Measurements from ENCODE around the gene ALPK1. TPM values are rescaled to one million over a fixed set of nuclear protein-coding genes. Genes with fewer than 3 reads are reported as not detected.
"Not testable (repeated sequence)": the region's sequence is repeated elsewhere in the genome, so short reads cannot be mapped to it uniquely, and the experiment has no call there.

ALPK1 gene
- total and polyA plus RNA-seq, 2 donors (not counting 1 experiment from before 2014, with no cell fraction given) = 5.5 to 27.2 TPM

- no peaks in the 10 kb centered on the region for H3K4me1 Mint-ChIP-seq
- intact Hi-C loops (cut with micrococcal nuclease) = no loop called here
Observed at GRCh38 chr4:112473985-112474384, 176.8 kb downstream of the ALPK1 start.

GRCh38 chr4:112485930-112486329 lies 188.8 kb downstream of the ALPK1 start:
- Mint-ChIP-seq H3K4me3 (no peak overlapping the region), H3K4me1 (no peaks in the 10 kb centered on the region), H3K9me3 (ENCODE audit: insufficient read depth) (peaks cover 10% of the 10 kb centered on the region), H3K27ac (no peak overlapping the region), H3K27me3 (peaks cover 17% of the 10 kb centered on the region)
- ChIA-PET CTCF (no interaction called here), POLR2A (no interaction called here)
- no peak overlapping the region for H3K27ac ChIP-seq (ENCODE audit: low read length in 2 of 2)
- TF ChIP-seq EZH2 (IDR thresholded peaks at IDR 0.05; ENCODE audit: borderline replicate concordance, insufficient read depth, low read depth, low read length, poor library complexity, severe bottlenecking) = no peak
- TF ChIP-seq, protein P1, sequence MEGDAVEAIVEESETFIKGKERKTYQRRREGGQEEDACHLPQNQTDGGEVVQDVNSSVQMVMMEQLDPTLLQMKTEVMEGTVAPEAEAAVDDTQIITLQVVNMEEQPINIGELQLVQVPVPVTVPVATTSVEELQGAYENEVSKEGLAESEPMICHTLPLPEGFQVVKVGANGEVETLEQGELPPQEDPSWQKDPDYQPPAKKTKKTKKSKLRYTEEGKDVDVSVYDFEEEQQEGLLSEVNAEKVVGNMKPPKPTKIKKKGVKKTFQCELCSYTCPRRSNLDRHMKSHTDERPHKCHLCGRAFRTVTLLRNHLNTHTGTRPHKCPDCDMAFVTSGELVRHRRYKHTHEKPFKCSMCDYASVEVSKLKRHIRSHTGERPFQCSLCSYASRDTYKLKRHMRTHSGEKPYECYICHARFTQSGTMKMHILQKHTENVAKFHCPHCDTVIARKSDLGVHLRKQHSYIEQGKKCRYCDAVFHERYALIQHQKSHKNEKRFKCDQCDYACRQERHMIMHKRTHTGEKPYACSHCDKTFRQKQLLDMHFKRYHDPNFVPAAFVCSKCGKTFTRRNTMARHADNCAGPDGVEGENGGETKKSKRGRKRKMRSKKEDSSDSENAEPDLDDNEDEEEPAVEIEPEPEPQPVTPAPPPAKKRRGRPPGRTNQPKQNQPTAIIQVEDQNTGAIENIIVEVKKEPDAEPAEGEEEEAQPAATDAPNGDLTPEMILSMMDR (IDR thresholded peaks at IDR 0.05) = no peak
- H3K27me3 ChIP-seq (replicated peaks in 1 of 4; ENCODE audit: control extremely low read depth in 1 of 4, control insufficient read depth in 3 of 4, insufficient read depth in 4 of 4, low read length in 3 of 4) = peaks cover 0 to 13% (median 3%) of the 10 kb centered on the region in 4 experiments
- H3K9ac ChIP-seq (ENCODE audit: low read length) = no peak overlapping the region
- H2AFZ ChIP-seq (ENCODE audit: insufficient read depth, low read depth, low read length, poor library complexity, severe bottlenecking) = no peak overlapping the region
- ATAC-seq (ENCODE audit: low read depth) (no peak), DNase-seq (no peak)
- H4K20me1 ChIP-seq (ENCODE audit: control insufficient read depth, insufficient read depth, low read length, poor library complexity, severe bottlenecking) = no peaks in the 10 kb centered on the region
- intact Hi-C loops (cut with micrococcal nuclease) = no loop called here
- peaks cover 3 to 7% (median 3%) of the 10 kb centered on the region in 3 donors for H3K9me3 ChIP-seq (ENCODE audit: control extremely low read depth in 1 of 3, control insufficient read depth in 2 of 3, insufficient read depth in 1 of 3, low read length in 2 of 3)
- no peaks in the 10 kb centered on the region for H3K79me2 ChIP-seq (ENCODE audit: control insufficient read depth, insufficient read depth, low read length)
- H3K4me3 ChIP-seq (ENCODE audit: control extremely low read depth in 1 of 5, extremely low read depth in 1 of 5, insufficient read depth in 1 of 5, low read depth in 2 of 5, low read length in 4 of 5) = no peak overlapping the region
- no peaks in the 10 kb centered on the region for H3K4me1 ChIP-seq (ENCODE audit: control insufficient read depth in 2 of 2, insufficient read depth in 2 of 2, low read length in 2 of 2)
- WGBS (ENCODE audit: insufficient coverage) = 90% methylated on average over 2 of the region's 5 CpGs
- no peak overlapping the region for H3K4me2 ChIP-seq (replicated peaks; ENCODE audit: low read depth, low read length, poor library complexity, severe bottlenecking)
- H3K36me3 ChIP-seq (replicated peaks in 1 of 2; ENCODE audit: control extremely low read depth in 1 of 2, control insufficient read depth in 1 of 2, extremely low read depth in 1 of 2, insufficient read depth in 2 of 2, low read length in 1 of 2) = no peaks in the 10 kb centered on the region

More at GRCh38 chr4:112473985-112474384, 176.8 kb downstream of the ALPK1 start:
- Histone ChIP-seq H3K4me1 (ENCODE audit: control insufficient read depth in 2 of 2, insufficient read depth in 2 of 2, low read length in 2 of 2) (no peaks in the 10 kb centered on the region), H3K9ac (ENCODE audit: low read length) (no peak overlapping the region), H3K27ac (ENCODE audit: low read length in 2 of 2) (no peak overlapping the region), H3K27me3 (replicated peaks in 1 of 4; ENCODE audit: control extremely low read depth in 1 of 4, control insufficient read depth in 3 of 4, insufficient read depth in 4 of 4, low read length in 3 of 4) (no peaks in the 10 kb centered on the region), H3K4me2 (replicated peaks; ENCODE audit: low read depth, low read length, poor library complexity, severe bottlenecking) (no peak overlapping the region), H3K4me3 (ENCODE audit: control extremely low read depth in 1 of 5, extremely low read depth in 1 of 5, insufficient read depth in 1 of 5, low read depth in 2 of 5, low read length in 4 of 5) (no peak overlapping the region), H3K79me2 (ENCODE audit: control insufficient read depth, insufficient read depth, low read length) (no peaks in the 10 kb centered on the region), H2AFZ (ENCODE audit: insufficient read depth, low read depth, low read length, poor library complexity, severe bottlenecking) (no peak overlapping the region), H4K20me1 (ENCODE audit: control insufficient read depth, insufficient read depth, low read length, poor library complexity, severe bottlenecking) (no peaks in the 10 kb centered on the region), H3K36me3 (replicated peaks in 1 of 2; ENCODE audit: control extremely low read depth in 1 of 2, control insufficient read depth in 1 of 2, extremely low read depth in 1 of 2, insufficient read depth in 2 of 2, low read length in 1 of 2) (no peaks in the 10 kb centered on the region), H3K9me3 (ENCODE audit: control extremely low read depth in 1 of 3, control insufficient read depth in 2 of 3, insufficient read depth in 1 of 3, low read length in 2 of 3) (peaks cover 0 to 1% (median 0%) of the 10 kb centered on the region in 3 donors)
- H3K4me3 Mint-ChIP-seq = no peak overlapping the region
- DNase-seq (no peak), ATAC-seq (ENCODE audit: low read depth) (no peak)
- no CpG with 5 or more reads among the region's 2 CpGs for WGBS (ENCODE audit: insufficient coverage)
- ChIA-PET CTCF (no interaction called here), POLR2A (interaction anchor here (0.6 kb wide), 1 partner anchor 190 kb away, joined by 3 read pairs; no protein-coding TSS in a partner anchor)
- no peak overlapping the region for H3K27ac Mint-ChIP-seq
- H3K27me3 Mint-ChIP-seq = peaks cover 7% of the 10 kb centered on the region
- no peaks in the 10 kb centered on the region for H3K9me3 Mint-ChIP-seq (ENCODE audit: insufficient read depth)
- no peak for TF ChIP-seq EZH2 (IDR thresholded peaks at IDR 0.05; ENCODE audit: borderline replicate concordance, insufficient read depth, low read depth, low read length, poor library complexity, severe bottlenecking)
- TF ChIP-seq, protein P1 (IDR thresholded peaks at IDR 0.05) = no peak

DNA sequence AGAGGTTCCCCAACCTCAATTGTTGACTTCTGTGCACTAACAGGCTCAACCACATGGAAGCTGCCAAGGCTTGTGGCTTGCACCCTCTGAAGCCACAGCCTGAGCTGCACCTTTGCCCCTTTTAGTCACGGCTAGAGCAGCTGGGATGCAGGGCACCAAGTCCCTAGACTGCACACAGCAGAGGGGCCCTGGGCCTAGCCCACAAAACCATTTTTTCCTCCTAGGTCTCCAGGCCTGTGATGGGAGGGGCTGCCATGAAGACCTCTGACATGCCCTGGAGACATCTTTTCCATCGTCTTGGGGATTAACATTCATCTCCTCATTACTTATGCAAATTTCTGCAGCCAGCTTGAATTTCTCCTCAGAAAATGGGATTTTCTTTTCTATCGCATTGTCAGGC lies 193.6 kb downstream of the ALPK1 start:
- H2AFZ ChIP-seq (ENCODE audit: insufficient read depth, low read depth, low read length, poor library complexity, severe bottlenecking); H3K4me3 Mint-ChIP-seq; H3K79me2 ChIP-seq (ENCODE audit: control insufficient read depth, insufficient read depth, low read length); H3K36me3 ChIP-seq (replicated peaks in 1 of 2; ENCODE audit: control extremely low read depth in 1 of 2, control insufficient read depth in 1 of 2, extremely low read depth in 1 of 2, insufficient read depth in 2 of 2, low read length in 1 of 2); H3K27ac ChIP-seq (ENCODE audit: low read length in 2 of 2); H3K9ac ChIP-seq (ENCODE audit: low read length); H3K27ac Mint-ChIP-seq; H3K4me1 ChIP-seq (ENCODE audit: control insufficient read depth in 2 of 2, insufficient read depth in 2 of 2, low read length in 2 of 2); H3K4me1 Mint-ChIP-seq; ATAC-seq (ENCODE audit: low read depth); DNase-seq; H4K20me1 ChIP-seq (ENCODE audit: control insufficient read depth, insufficient read depth, low read length, poor library complexity, severe bottlenecking); H3K27me3 Mint-ChIP-seq; H3K4me2 ChIP-seq (replicated peaks; ENCODE audit: low read depth, low read length, poor library complexity, severe bottlenecking); POLR2A ChIA-PET; H3K9me3 Mint-ChIP-seq (ENCODE audit: insufficient read depth); H3K9me3 ChIP-seq (ENCODE audit: control extremely low read depth in 1 of 3, control insufficient read depth in 2 of 3, insufficient read depth in 1 of 3, low read length in 2 of 3); H3K27me3 ChIP-seq (replicated peaks in 1 of 4; ENCODE audit: control extremely low read depth in 1 of 4, control insufficient read depth in 3 of 4, insufficient read depth in 4 of 4, low read length in 3 of 4); intact Hi-C loops (cut with micrococcal nuclease); H3K4me3 ChIP-seq (ENCODE audit: control extremely low read depth in 1 of 5, extremely low read depth in 1 of 5, insufficient read depth in 1 of 5, low read depth in 2 of 5, low read length in 4 of 5); CTCF ChIA-PET: not testable (repeated sequence)
- WGBS (ENCODE audit: insufficient coverage) = 100% methylated on average over 3 of the region's 3 CpGs
